ENCODE results near the gene MEGF11.

MEGF11 gene

DNA sequence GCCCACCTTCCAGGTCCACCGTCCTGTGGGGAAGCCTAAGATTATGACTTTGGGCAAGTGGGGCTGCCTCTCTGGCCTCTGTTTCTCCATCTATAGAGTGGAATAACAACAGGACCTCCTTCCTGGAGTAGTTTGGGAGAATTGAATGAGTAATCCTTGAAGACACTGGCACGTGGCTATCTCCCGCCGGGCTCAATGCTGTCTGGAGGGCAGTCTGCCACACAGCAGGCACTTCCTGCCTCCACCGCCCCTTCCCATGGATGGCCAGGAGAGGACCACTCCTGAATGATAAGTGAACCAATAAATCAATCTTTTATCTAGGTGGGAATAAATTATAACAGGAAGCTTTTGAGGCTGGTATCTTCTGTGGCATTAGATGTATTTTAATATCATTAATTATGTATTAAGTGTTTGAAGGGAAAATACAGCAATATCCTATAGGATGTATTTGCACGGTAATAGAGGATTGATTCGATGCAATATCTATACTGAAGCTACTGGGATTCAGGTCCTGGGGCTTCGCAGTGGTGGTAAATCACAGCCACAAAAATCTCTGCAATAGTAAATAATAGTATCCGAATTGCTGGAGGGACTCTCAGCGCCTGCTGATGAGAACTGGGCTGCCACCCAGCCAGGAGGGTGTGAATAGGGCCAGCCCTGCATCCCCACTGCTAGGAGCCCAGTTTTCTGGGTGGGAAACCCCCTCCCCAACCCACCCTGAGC is 15.9 kb downstream of the MEGF11 start:
- no peak for DNase-seq

- DNase-seq = no peak
These were observed 16.7 kb downstream of the MEGF11 start for GRCh38 chr15:66236806-66237375.

DNA sequence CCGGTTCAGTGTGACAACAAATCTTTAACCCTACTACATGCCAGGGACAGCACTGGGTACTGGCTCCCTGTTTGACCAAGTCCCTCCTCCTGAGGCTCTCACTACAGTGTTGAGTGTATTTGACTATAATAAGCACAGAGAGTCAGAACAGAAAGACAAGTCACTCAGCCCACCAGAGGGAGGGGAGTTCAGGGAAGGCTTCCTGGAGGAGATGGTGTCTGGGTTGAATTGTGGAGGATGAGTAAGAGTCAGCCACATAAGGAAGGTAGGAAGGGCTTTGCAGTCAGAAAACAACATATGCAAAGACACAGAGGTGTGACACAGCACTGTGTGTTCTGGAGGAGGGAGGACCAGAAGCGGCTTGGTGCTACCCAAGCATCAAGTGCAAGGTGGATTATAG is 17.7 kb downstream of the MEGF11 start:
- DNase-seq = no peak

- no peak for DNase-seq
These were observed 18.8 kb downstream of the MEGF11 start for GRCh38 chr15:66234798-66235197.

- DNase-seq = no peak
These were observed 19.8 kb downstream of the MEGF11 start for GRCh38 chr15:66233487-66234415.

DNA sequence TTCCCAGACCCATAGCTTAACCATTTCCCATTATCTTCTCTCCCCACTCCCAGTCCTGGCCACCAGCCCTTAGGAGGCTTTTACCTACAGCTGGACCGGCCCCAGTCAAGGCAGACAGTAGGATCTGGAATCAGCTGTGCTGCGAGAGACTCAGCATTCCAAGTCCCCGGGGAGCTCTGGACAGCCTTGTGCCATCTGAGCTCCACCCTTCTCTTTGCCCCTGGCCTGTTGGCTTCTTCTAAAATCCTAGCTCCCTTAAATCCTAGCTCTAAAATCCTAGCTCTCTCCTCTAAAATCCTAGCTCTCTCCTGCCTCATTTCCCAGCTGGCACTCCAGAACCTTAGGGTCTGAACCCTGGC is 21.3 kb downstream of the MEGF11 start:
- no peak for DNase-seq

GRCh38 chr15:66231394-66232266 is 21.9 kb downstream of the MEGF11 start:
- DNase-seq = no peak

DNA sequence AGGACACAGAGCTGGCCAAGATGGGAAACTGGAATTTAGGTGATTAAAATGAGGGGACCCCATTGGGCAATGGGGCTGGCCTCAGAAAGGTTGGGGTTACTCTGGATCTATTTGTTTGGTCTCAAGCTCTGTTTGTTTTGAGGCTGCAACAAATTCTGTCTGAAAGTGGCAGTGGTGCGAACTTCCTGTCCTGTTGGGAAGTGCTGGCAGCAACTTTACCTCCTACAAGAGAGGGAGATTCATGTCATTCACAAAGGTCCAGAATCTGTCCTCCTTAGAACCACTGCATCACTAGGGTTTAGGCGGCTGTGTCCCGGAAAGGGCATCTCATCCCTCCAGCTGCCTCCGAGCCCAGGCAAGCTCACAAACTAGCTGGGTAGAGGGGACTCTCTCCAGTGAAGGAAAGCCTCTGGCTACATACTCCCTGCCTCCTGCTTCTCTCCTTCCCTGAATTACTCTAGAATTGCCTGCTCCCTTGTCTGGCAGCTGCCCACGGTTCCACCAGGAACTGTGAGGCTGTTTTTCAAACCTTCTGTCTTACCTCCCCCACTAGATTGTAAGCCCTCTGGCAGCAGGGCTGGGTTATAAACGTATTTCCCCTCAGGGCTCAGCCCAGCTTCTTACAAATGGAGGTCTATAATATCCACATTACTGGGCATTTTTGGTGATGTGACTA is 23.6 kb downstream of the MEGF11 start:
- DNase-seq = no peak

DNA sequence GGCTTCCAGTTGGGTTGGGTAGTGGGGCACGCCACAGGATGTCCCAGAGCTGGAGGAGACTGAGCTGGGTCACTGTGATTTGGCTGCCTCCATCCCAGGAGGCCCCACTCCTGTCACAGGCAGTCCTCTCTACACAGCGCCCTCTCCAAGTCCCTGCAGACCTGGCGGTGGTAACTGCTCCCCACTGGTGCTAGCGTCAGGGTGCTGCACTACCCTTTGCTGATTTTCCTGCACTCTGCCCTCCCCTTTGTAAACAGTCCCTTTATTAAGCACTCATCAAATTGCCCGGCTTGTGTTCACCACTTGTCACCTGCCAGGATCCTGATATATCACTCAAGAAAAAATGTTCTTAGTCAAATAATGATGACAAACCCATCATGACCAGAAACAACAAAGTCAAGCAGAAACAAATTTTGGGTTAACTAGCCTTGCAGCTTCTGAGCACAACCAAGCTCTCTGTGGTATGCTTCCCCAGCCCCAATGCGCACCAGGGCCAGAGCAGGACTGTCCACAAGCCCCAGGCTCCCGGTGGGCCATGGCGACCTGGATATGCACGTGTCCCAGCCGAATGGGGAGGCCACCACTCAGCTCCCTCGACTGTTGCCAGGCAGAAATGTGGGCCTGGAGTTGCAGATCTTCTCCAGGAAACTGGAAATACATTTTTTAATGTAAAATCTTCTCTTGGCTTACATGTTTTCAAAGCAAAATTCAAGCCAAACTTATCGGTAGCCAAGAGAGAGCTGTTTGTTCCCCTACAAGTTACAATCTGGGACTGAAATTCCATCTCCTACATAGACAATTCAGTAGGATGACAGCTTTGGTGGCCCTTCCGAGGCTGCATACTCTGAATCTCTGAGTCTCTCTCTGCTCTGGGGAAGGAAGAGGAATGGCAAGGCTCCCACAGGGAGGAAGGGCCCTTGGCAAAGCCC is 24.5 kb downstream of the MEGF11 start:
- DNase-seq = no peak

DNA sequence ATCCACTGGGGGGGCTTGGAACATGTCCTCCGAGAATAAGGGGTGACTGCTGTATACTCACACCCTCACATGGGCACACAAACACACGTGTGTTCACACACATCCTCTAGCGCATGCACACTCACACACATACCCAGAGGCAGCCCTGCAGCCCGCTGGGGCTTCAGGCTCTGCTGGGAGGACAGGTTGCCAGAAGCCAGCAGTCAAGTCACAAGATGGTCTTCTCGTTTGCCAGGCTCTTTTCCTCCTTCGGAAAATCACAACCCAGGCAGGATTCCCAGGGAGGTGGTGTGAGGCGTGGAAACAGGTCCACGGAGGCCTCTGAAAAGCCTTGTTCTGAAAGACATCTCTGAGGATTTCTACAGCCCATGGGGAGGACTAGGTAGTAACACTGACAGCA is 26.8 kb downstream of the MEGF11 start:
- no peak for DNase-seq

DNA sequence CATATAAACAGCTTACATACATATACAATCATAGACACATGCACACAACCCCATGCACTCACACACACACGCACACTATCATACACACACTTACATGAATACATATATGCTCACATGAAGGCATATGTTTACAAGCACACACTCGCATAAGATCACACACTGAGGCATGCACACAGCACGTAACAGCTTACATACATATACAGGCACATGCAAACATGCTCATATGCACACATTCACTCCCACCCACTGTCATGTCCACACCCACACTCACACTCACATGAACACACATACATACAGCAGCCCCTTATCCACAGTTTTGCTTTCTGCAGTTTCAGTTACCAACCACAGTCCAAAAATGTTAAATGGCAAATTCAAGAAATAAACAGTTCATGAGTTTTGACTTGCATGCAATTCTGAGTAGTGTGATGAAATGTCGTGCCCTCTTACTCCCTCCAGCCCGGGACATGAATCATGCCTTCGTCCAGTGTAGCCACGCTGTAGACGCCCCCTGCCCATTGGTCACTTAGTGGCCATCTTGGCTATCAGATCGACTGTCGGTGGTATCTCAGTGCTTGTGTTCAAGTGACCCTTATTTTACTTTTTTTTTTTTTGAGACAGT is 27.8 kb downstream of the MEGF11 start:
- DNase-seq = no peak

- peak; percentile 87 for DNase-seq
These were observed 28.6 kb downstream of the MEGF11 start for GRCh38 chr15:66224946-66225345.

DNA sequence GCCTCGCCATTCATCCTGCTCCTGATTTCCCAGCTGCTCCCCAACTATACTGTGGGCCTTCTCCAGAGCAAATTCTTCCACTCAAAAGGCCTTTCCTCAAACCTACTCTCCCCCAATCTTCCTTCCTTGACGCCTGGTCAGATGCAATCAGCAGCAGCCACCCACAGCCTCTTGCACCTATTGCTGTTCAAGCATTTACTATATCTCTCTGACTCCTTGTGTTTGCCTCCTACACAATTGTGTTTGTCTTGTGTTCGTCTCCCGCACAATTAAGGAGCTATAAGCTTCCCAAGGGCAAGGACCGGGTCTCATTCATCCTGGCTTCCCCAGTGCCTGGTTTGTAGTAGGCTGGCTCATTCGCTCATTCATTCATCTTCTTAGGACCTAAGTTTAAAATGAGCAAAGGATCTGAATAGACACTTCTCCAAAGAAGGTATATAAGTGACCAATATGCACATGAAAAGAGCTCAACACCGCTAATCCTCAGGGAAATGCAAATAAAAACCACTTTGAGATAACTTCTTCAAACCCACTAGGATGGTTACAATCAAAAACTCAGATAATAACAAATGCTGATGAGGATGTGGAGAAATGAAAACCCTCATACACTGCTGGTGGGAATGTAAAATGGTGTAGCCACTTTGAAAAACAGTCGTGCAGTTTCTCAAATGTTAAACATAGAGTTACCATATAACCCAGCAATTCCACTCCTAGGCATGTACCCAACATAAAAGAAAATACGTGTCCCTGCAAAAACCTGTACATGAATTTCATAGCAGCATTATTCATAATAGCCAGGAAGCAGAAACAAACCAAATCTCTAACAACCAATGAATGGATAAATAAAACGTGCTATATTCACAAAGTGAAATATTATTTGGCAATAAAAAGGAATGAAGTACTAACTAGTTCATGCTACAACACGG is 31.0 kb downstream of the MEGF11 start:
- DNase-seq = no peak

- no peak for DNase-seq
These were observed 32.4 kb downstream of the MEGF11 start for GRCh38 chr15:66221126-66221525.

GRCh38 chr15:66220601-66221000 is 32.9 kb downstream of the MEGF11 start:
- no peak for DNase-seq

GRCh38 chr15:66219339-66219738 is 34.2 kb downstream of the MEGF11 start:
- DNase-seq = peak; percentile 16

GRCh38 chr15:66216806-66217205 is 36.7 kb downstream of the MEGF11 start:
- DNase-seq = no peak

DNA sequence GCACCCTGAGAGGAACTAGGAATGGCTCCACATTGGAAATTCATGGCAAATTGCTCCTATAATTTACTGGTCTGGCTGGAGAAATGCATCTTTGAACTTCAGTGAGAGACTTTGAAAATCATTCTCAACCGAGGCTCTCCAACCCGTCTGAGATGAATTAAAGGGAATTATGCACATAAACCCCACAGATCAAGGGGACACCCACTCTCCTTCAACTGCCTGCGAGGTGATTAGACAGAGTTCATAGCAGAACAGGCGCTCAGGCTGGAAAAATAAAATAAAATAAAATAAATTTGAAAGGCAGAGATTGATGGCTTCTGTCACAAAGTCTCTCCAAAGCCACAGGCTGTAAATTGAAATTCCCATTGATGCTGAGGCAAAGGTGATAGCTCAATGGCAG is 37.7 kb downstream of the MEGF11 start:
- DNase-seq = no peak

DNA sequence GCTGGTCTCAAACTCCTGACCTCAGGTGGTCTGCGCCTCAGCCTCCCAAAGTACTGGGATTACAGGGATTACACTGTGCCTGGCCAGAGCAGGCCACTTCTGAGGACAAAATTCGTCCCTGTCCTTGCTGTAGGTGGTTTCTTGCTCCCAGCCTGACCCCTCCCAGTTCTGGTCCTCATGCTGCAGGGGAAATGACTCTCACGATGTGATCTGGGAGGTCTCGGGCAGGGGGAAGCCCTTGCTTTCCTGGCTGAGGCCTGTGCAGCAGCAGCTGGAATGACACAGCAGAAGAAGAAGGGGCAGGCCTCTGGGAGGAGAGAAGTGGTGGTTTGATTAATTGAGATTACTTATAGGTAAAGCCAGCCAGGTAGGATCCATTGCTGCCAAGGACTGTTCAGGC is 39.3 kb downstream of the MEGF11 start:
- no peak for DNase-seq

- DNase-seq = no peak
These were observed 41.0 kb downstream of the MEGF11 start for GRCh38 chr15:66212563-66212921.
